ENCODE data around the gene F5.

F5 gene

GRCh38 chr1:169584483-169585144, 1.7 kb downstream of the F5 start:
- H3K9ac ChIP-seq (ENCODE audit: low read depth, low read length), result no peak overlapping the region
- H3K4me1 ChIP-seq (ENCODE audit: insufficient read depth, low read length), result no peaks in the 10 kb centered on the region
- peaks cover 11% of the 10 kb centered on the region for H3K27me3 ChIP-seq (ENCODE audit: insufficient read depth, low read length)
- no peak overlapping the region for H3K4me3 ChIP-seq (ENCODE audit: low read length)
- H3K27ac ChIP-seq (ENCODE audit: low read length), result no peak overlapping the region
- no peaks in the 10 kb centered on the region for H3K9me3 ChIP-seq (ENCODE audit: insufficient read depth, low read depth, low read length)
- H3K36me3 ChIP-seq (ENCODE audit: insufficient read depth, low read depth, low read length), result no peaks in the 10 kb centered on the region

DNA sequence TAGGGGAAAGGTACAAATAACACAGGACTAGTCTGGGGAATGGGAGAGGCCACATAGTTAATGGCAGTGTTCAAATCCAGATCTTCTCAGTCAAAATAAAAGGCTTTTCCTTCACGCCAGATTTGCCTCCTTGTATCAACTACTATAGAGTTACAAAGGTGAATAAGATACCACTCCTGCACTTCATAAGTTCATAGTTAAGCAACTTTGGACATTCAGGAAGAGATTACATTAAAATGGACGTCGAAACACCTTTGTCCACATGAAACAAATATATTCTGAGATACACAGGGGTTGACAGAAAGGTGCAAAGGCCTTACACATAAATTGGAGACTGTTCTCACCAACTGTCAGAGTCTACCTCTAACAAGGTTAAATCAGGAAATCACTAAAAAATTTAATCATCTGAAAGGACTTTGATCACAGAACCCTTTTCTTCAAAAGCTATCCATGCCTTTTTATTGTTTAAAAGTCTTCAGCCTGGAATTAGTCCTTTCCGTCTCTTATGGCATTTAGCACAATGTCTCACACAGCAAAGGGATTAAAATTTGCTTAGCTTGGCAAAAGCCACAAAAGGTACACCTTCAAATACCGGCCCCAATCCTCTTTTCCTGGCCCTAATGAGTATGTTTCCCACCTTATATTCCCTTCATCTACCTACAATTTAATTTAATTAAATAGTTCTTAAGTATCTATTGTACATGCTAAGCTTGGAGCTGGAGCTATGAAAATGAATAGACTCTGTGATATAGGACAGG, 8.1 kb downstream of the F5 start:
- Histone ChIP-seq H3K9me3 (ENCODE audit: insufficient read depth, low read depth, low read length) (no peaks in the 10 kb centered on the region), H3K27me3 (ENCODE audit: insufficient read depth, low read length) (no peaks in the 10 kb centered on the region; the same call in 1 of the 2 replicates), H3K9ac (ENCODE audit: low read depth, low read length) (no peak overlapping the region), H3K4me3 (ENCODE audit: low read length) (no peak overlapping the region), H3K27ac (ENCODE audit: low read length) (no peak overlapping the region), H3K4me1 (ENCODE audit: insufficient read depth, low read length) (no peaks in the 10 kb centered on the region), H3K36me3 (ENCODE audit: insufficient read depth, low read depth, low read length) (no peaks in the 10 kb centered on the region)

- H3K4me1 ChIP-seq (ENCODE audit: insufficient read depth, low read length), result no peaks in the 10 kb centered on the region
Observed at GRCh38 chr1:169576935-169577331, 9.3 kb downstream of the F5 start.

DNA sequence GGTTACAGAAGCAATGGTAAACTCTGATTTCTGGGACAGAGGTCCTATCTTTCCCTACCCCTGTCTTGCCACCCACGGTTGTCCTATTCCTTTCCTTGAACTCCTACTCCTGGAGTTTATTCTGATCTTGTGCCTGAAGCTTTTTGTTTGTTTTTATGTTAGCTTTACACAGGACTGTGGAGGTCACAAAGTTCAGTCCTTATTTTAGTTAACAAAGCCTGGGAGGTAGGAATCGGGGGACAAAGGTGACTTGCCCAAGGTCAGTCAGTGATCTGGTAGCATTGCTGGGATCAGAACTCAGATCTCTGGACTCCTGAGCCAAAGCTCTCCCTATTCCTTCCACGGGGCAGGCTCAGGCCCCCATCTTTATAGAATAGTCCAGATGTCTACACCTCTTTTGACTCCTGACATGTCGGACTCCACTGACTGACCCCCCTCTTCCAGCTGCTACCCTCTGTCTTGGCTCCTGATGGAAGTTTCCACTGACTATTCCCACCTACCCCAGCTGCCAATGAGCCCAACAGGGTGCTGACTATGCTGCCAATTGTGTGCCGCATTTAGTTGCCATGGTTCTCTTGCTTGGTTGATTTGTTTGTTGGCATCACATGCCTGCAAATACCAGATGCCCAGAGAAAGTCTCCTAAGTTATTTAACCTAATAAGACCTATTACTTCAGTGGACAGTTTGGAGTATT, 9.9 kb downstream of the F5 start:
- Histone ChIP-seq H3K9me3 (ENCODE audit: insufficient read depth, low read depth, low read length) (no peaks in the 10 kb centered on the region), H3K36me3 (ENCODE audit: insufficient read depth, low read depth, low read length) (no peaks in the 10 kb centered on the region), H3K27ac (ENCODE audit: low read length) (no peak overlapping the region), H3K4me3 (ENCODE audit: low read length) (no peak overlapping the region), H3K27me3 (ENCODE audit: insufficient read depth, low read length) (no peaks in the 10 kb centered on the region; the same call in 1 of the 2 replicates), H3K4me1 (ENCODE audit: insufficient read depth, low read length) (no peaks in the 10 kb centered on the region), H3K9ac (ENCODE audit: low read depth, low read length) (no peak overlapping the region)

More at GRCh38 chr1:169576935-169577331, 9.3 kb downstream of the F5 start:
- Histone ChIP-seq H3K4me3 (ENCODE audit: low read length) (no peak overlapping the region), H3K9ac (ENCODE audit: low read depth, low read length) (no peak overlapping the region), H3K27ac (ENCODE audit: low read length) (no peak overlapping the region), H3K9me3 (ENCODE audit: insufficient read depth, low read depth, low read length) (no peaks in the 10 kb centered on the region), H3K27me3 (ENCODE audit: insufficient read depth, low read length) (no peaks in the 10 kb centered on the region; the same call in 1 of the 2 replicates), H3K36me3 (ENCODE audit: insufficient read depth, low read depth, low read length) (no peaks in the 10 kb centered on the region)

DNA sequence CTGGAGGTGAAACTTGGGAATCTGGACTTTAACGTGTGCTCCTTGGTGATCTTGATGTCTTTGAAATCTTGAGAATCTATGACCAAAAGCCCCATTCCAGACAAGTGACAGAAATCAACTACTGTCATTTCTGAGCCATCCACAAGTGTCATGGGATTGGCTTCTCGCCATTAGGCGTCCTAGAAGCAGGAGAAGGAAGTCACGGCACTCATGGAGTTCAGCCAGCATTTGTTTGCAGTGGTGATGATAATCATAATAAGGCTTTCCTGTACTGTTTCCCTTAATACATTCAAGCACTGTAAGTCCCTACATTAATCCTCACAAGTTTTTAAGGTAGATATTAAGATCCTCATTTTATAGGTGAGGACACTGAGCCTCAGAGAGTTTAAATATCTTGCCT, 11.9 kb downstream of the F5 start:
- no peaks in the 10 kb centered on the region for H3K4me1 ChIP-seq (ENCODE audit: insufficient read depth, low read length)
- no peaks in the 10 kb centered on the region for H3K36me3 ChIP-seq (ENCODE audit: insufficient read depth, low read depth, low read length)
- H3K27ac ChIP-seq (ENCODE audit: low read length), result no peak overlapping the region
- no peaks in the 10 kb centered on the region for H3K9me3 ChIP-seq (ENCODE audit: insufficient read depth, low read depth, low read length)
- no peaks in the 10 kb centered on the region; the same call in 1 of the 2 replicates for H3K27me3 ChIP-seq (ENCODE audit: insufficient read depth, low read length)
- H3K9ac ChIP-seq (ENCODE audit: low read depth, low read length), result no peak overlapping the region
- H3K4me3 ChIP-seq (ENCODE audit: low read length), result no peak overlapping the region

DNA sequence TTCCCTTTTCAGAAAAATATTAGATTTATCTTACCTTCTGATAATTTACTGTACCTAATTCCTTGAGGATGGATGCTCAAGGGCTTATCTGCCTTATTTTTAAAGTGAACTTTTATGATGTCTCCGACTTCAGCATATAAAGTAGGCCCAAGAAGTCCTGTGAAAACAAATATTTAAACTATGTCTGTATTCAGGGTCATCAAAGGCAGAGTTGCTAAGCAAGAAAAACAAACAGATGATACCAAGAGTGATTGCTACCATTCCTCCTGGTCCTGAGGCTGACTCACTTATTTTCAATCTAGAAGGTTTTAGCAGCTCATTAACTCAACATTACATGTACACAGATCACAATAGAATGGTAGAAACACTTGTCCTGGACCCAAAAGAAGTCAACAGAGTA, 14.1 kb downstream of the F5 start:
- no peaks in the 10 kb centered on the region for H3K4me1 ChIP-seq (ENCODE audit: insufficient read depth, low read length)
- no peak overlapping the region for H3K9ac ChIP-seq (ENCODE audit: low read depth, low read length)

DNA sequence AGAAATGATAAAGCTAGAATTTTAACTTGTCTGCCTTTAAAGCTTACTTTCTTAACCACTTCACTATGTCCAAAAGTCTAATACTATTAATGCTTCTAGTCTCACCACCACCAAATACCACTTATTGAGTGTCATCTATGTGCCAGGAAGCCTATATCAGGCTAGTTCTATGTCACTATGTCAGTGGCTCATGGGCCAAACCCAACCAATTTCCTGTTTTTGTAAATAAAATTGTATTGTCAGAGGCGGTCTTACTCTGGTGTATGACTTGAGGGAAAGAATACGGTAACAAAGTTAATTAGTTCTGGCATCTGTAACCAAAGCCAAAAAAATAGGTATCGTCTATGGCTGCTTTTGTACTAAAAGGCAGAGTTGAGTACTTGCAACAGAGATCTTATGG, 14.8 kb downstream of the F5 start:
- Histone ChIP-seq H3K4me3 (ENCODE audit: low read length) (no peak overlapping the region), H3K9ac (ENCODE audit: low read depth, low read length) (no peak overlapping the region), H3K9me3 (ENCODE audit: insufficient read depth, low read depth, low read length) (no peaks in the 10 kb centered on the region), H3K27ac (ENCODE audit: low read length) (no peak overlapping the region), H3K36me3 (ENCODE audit: insufficient read depth, low read depth, low read length) (no peaks in the 10 kb centered on the region), H3K27me3 (ENCODE audit: insufficient read depth, low read length) (no peaks in the 10 kb centered on the region; the same call in 1 of the 2 replicates), H3K4me1 (ENCODE audit: insufficient read depth, low read length) (no peaks in the 10 kb centered on the region)

More for the DNA sequence above, 14.1 kb downstream of the F5 start:
- Histone ChIP-seq H3K27ac (ENCODE audit: low read length) (no peak overlapping the region), H3K27me3 (ENCODE audit: insufficient read depth, low read length) (no peaks in the 10 kb centered on the region; the same call in 1 of the 2 replicates), H3K36me3 (ENCODE audit: insufficient read depth, low read depth, low read length) (no peaks in the 10 kb centered on the region), H3K9me3 (ENCODE audit: insufficient read depth, low read depth, low read length) (no peaks in the 10 kb centered on the region), H3K4me3 (ENCODE audit: low read length) (no peak overlapping the region)

DNA sequence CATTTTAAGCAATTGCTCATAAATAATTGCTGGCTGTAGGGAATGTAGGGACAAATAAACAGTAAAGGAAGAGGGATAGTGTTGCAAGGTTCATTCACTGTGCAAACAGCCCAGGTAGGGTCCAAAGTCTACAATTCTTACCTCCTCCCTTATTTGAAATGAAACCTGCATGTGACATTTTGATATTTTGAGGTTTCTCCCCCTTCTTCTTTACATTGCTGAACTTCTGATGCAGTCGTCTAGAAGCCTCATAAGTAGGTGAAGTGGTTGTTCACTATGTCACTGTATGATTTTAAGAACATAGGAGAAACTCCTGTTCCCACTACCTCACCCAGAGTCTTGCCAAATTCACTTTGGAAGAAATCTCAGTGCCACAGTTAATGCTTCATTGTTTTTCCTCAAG, 16.1 kb downstream of the F5 start:
- H3K27ac ChIP-seq (ENCODE audit: low read length), result no peak overlapping the region
- no peaks in the 10 kb centered on the region for H3K27me3 ChIP-seq (ENCODE audit: insufficient read depth, low read length)
- no peaks in the 10 kb centered on the region for H3K36me3 ChIP-seq (ENCODE audit: insufficient read depth, low read depth, low read length)
- H3K9me3 ChIP-seq (ENCODE audit: insufficient read depth, low read depth, low read length), result no peaks in the 10 kb centered on the region
- no peak overlapping the region for H3K9ac ChIP-seq (ENCODE audit: low read depth, low read length)
- H3K4me1 ChIP-seq (ENCODE audit: insufficient read depth, low read length), result no peaks in the 10 kb centered on the region
- no peak overlapping the region for H3K4me3 ChIP-seq (ENCODE audit: low read length)

GRCh38 chr1:169568497-169568896, 17.8 kb downstream of the F5 start:
- Histone ChIP-seq H3K4me1 (ENCODE audit: insufficient read depth, low read length) (no peaks in the 10 kb centered on the region), H3K27me3 (ENCODE audit: insufficient read depth, low read length) (no peaks in the 10 kb centered on the region), H3K36me3 (ENCODE audit: insufficient read depth, low read depth, low read length) (no peaks in the 10 kb centered on the region), H3K27ac (ENCODE audit: low read length) (no peak overlapping the region), H3K9me3 (ENCODE audit: insufficient read depth, low read depth, low read length) (no peaks in the 10 kb centered on the region), H3K4me3 (ENCODE audit: low read length) (no peak overlapping the region), H3K9ac (ENCODE audit: low read depth, low read length) (no peak overlapping the region)

DNA sequence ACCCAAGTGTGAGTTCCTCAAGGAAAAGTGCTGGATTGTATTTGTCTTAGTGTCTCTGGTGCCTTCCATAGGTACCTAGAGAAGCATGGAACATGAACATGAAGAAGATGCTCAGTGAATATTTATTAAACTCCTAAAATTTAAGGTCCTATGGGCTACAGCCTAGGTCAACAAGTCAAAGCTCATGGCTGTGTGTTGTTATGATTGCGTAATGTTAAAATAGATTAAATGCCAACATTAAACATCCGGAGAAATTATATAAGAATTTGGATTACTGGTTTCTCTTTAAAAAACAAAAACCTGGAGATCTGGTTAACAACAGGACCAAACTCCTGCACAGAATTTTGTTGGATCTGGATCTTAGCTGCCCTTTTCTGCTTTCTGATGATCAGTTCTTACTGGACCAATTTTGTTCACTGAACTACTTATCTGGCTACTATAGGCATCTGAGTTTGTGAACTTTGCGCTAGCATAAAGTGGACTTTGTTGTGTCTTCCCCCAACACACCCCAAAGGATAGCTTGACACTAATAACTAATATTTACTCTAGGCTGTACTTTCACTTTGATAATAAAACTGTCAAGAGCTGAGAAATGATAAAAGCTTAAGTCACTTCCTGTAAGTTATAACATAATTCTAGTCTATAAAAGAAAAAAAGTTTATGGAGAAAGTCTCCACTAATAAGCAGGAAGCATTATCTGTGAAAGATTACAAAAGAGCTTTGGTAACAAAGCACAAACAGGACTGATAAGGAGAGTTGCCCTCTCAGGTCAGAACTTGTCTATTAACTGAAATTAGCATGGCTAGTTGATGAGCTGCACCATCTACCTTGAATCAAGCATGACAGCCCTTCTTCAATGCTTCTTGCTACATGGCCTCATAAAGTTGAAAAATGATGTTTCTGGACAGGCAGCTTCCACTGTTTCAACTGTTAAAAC, 20.7 kb downstream of the F5 start:
- no peaks in the 10 kb centered on the region for H3K9me3 ChIP-seq (ENCODE audit: insufficient read depth, low read depth, low read length)
- H3K36me3 ChIP-seq (ENCODE audit: insufficient read depth, low read depth, low read length), result no peaks in the 10 kb centered on the region
- no peak overlapping the region for H3K9ac ChIP-seq (ENCODE audit: low read depth, low read length)
- H3K4me3 ChIP-seq (ENCODE audit: low read length), result no peak overlapping the region
- H3K4me1 ChIP-seq (ENCODE audit: insufficient read depth, low read length), result no peaks in the 10 kb centered on the region
- H3K27me3 ChIP-seq (ENCODE audit: insufficient read depth, low read length), result no peaks in the 10 kb centered on the region
- H3K27ac ChIP-seq (ENCODE audit: low read length), result no peak overlapping the region

- no peaks in the 10 kb centered on the region for H3K9me3 ChIP-seq (ENCODE audit: insufficient read depth, low read depth, low read length)
- no peak overlapping the region for H3K4me3 ChIP-seq (ENCODE audit: low read length)
- no peaks in the 10 kb centered on the region for H3K4me1 ChIP-seq (ENCODE audit: insufficient read depth, low read length)
- no peaks in the 10 kb centered on the region for H3K36me3 ChIP-seq (ENCODE audit: insufficient read depth, low read depth, low read length)
- no peak overlapping the region for H3K27ac ChIP-seq (ENCODE audit: low read length)
- H3K27me3 ChIP-seq (ENCODE audit: insufficient read depth, low read length), result no peaks in the 10 kb centered on the region
- H3K9ac ChIP-seq (ENCODE audit: low read depth, low read length), result no peak overlapping the region
Observed at GRCh38 chr1:169563650-169564049, 22.6 kb downstream of the F5 start.

All from iPS-20b (cell line).